COR-L47 (cell line): Measurements from ENCODE around the gene LPP.

ENCODE experiments used
- DNase-seq: peaks from one replicate; lab custom pipeline; 2025; lab: John Stamatoyannopoulos, UW

LPP gene

DNA sequence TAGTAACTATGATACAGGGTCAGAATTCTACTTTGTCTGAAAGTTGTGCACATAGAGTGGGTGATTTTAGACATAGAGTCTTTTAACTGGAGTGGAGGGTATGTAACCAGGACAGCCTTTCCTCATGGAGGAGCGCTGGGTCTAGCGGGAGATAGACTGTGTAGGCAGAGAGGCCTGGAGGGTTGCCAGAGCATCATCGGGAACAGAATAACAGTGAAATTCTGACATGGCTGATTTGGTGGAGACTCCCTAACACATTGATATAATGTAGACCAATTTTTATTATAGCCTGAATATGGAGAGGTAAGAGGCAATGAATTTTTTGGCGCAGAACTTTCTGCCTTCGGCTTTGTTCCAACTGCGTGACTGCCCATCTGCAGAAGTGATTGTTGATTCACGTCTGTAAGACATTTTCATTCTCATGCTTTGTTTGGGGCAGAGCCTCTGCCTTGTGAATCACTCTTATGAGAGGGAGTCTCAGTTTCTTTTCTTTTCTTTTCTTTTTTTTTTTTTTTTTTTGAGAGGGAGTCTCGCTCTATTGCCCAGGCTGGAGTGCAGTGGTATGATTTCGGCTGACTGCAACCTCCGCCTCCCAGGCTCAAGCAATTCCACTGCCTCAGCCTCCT, 16.0 kb downstream of the LPP start:
- DNase-seq: no peak

DNA sequence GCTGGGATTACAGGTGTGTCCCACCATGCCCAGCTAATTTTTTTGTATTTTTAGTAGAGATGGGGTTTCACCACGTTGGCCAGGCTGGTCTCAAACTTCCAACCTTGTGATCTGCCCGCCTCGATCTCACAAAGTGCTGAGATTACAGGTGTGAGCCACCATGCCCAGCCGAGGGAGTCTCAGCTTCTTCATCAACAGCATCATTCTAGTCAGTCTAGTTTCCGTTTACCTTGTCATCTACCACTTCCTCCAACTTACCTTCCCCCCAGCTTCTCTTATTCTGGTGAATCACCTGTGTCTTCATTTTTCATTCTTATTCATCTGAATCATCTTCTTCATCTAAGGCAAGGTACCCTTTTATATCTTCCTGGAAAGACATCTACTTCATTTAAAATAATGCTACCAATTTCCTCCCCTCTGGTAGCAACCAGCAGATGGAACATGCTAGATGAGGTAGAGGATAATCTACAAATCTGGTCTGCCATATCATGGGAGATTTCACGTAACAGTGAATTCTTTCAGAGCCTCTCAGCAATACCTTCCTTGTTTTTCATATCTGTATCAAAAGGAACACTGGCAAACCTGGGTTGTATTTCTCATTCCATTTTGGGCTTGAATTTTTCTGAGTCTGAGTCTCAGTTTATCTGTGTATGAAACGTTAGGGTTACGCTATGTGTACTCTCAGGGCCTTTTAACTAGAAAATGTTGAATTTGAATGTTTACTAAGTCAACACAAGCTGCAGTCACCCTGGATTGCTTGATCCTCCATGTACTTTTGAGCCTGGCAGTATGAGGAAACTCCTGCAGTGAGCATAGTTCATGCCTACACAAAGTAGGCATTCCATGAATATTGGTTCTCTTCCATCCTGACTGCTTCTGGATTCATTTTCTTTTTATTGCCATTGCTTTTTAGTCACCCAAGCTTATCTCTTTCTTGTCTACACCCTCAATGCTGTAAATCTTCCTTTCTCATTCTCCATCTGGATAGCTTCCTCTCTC, 16.8 kb downstream of the LPP start:
- DNase-seq: no peak

DNA sequence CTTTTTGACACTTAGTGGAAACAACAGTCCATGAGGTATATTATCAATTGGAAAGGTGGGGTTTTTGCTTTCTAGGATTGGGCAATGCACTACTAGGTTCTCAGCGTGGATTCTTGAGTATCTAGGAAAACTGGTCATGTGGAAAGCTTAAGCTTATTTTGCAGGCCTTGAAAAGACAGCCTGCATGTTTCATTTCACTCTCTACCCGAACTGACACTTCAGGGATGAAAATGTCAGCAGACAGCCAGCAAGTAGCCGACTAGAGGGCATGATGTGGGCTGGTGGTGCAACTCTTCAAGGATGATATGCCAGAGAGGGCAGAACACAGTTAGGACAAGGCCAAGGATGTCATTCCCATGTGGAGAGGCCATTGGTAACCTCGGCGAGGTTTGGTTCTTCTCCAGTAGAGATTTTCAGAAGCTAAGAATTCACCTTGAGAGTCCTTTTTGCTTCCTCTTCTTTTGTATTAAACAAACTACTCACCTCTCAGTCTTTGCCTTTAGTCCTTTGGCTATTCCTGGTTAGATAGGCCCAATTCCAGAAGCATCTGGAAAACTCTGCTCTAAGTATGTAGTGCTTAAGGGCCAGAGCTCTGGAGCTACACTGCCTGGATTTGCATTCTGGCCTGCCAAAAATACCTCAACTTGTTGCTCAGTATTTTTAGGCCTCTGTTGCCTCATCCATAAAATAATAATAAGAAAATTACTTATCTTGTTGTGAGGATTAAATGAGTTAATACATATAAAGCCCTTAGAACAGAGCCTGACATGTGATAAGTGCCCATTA, 17.9 kb downstream of the LPP start:
- DNase-seq: no peak

DNA sequence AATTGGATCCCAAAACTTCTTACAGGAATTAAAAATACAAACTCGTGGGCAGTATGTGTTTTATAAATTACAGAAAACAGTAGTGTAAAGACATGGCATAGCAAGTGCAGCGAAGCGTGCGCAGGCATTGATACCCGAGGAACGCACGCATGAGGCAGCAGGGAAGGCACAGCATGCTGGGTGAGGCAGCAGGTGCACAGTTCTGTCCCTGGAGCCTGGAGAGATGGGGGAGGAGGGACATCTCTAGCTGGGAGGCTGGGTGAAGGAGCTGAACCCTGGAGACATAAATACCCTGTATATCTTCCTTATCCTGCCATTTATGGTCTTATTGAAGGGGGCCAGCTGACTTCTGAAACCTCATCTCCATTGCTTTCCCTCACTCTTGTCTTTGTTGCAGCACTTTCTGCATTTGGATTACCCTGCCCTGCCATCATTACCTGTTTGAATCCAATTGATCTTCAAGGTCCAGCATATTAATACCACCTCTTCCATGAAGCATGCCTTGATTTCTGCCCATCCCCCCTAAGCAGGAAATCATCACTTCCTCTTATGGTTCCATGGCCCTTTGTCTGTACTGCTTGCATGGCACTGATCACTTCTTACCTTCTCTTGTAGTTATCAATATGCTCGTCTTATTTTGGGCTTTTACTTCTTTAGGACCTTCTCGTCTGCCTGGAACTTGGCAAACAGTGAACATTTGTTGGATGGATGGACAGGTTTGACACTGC, 20.5 kb downstream of the LPP start:
- DNase-seq: no peak

DNA sequence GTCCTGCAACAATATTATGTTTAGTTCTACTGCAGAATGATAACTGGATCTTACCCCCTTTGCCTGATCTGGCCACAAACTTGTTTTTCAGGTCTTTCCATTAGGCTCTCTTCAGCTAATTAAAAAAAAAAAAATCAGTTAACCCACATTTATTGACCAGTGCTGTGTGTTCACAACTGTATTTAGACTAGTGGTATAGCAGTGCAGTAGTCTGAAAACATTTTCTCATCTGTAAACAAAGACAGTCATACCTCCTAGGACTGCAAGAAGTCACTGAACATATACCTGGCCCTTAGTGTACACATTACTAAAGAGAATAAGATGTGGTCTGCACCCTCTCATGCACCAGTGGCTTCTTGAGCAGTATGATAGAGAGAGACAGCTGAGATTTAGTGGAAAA, 22.5 kb downstream of the LPP start:
- DNase-seq: no peak

DNA sequence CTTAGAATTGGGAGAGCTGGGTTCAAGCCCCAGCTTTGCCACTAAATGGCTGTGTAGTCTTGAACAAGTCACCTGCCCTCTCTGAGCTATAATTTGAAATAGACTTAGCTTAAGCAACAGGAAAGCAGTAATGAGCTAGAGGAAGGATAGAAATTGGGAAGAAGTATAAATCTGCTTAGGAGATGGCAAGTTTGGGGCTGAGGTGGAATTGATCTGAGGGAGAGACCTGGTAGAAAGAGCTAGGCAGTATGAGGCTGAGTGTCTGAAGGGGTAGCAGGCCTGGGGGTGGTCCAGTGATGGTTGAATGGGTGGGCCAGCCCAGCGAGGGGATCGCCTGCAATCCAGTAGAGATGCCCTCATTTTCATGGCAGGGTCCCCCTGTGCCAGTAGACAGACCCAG, 22.9 kb downstream of the LPP start:
- no peak for DNase-seq

DNA sequence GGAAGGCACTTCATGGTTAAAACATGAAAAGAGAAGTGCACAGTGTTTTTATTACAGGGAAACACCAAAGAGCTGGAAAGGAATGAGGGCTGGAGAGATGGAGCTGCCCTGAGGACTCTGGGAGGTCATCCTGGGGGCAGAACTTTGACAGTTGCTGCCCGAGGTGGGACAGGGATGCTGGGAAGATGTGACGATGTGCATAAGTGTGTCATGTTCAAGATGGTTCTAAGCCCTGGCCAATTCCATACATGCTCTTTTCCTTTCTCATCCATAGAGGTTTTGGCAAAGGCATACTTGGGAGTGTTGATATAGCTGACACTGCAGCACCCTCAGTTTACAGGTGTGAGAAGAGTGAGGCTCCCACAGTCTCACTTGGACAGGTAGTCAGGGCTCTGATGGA, 23.8 kb downstream of the LPP start:
- no peak for DNase-seq

DNA sequence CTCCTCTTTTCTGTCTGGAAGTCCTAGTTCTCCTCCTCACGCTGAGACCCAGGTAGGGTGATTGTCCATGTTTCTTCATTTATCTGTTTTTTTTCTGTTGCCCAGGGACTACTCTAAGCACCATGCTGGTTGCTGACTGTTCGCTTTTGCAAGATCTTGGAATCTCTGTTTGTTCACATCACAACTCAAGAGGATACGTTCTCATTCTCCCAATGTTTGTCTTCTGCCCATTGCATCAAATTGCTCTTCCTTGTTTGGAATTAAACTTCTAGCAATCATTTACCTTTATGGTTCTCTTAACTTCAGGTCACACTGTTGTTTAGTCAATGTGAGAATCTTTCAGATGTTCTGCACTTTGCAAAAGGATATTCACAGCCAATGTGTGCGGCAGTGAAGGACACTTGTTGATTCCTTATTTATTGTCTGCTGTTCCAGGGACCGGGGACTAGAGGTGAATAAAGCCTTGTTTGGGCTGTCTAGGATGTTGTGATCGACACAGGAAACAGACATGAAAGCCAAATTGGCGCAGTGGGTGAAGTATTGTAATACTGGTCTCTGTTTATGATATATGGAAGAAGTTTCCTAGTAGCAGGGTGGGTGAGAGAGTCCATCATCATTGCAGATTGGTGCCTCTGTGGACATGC, 24.5 kb downstream of the LPP start:
- no peak for DNase-seq

DNA sequence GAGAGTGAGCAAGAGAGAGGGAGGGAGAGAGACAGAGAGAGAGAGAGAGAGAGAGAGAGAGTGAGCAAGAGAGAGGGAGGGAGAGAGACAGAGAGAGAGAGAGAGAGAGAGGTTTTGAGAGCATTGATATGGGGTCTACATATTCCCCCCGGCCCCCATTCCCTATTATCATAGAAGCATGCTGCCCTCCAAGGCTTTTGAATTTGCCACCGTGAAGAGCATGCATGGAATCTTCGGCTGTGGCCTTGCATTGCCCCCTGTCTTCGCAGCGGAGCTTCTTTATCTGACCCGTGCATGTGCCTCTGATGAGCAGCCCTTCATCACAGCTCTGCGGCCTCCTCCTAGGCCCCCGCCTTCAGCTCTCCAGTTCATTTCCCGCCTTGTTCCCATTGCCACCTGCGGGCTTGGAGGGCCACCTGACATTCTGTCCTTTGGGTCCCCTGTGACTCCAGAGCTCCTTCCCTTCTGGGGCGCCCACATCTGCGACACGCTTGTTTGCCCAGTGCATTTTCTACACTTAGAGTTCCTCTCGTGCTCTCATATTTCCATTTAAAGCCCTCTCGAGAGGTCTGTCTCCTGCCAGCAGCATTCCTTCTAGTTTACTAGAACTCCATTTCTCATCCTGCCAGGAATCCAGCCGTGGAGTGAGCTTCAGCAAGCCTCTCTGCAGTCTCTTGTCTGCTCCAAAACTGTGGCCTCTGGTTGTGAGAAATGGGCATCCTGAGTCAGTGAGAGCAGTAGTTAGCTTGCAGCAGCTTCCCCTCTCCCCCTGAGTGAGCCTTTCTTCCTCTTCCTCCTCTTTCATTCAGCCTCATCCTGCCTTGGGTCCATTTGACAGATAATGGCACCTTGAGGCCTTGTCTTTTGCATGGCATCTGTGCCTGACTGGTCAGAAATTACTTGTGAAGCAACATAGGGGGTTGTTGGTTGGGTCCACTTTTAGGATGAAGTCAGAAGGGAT, 25.3 kb downstream of the LPP start:
- no peak for DNase-seq

DNA sequence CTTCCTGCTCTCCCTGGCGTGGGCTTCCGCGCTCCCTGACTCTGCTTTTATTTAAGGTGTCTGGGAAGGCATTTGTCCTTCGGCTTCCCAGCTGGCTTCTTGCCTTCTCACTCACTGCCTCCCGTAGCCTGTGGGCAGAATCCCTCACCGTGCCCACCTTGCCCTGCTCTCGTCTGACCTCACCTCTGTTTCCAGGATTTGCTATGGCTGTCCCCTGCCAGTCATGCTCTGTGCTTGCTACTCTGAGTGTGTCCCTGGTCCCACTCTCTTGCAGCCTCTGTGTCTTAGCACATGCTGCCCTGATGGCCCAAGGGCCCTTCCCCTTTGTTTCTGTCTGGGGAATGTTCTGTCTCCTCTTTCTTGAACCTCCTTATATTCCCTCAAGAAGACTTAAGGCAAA, 26.2 kb downstream of the LPP start:
- no peak for DNase-seq

DNA sequence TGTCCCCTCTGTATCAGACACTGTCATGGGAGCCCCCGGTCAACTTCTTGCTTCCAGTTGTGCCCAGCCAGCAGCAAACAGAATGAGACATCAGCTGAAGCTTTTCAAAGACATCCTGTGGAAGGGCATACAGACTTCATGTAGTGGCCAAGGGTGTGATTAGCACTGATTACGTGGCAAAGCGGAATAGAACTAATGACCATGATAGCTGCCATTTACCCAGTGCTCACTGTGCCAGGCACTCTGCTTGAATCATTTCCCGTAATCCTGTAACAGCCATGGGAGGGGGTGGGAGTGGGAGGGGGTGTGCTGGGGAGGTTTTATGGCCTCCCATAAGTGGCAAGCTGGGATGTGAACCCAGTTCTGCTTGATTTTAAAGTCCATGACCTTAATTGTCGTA, 29.5 kb downstream of the LPP start:
- no peak for DNase-seq

DNA sequence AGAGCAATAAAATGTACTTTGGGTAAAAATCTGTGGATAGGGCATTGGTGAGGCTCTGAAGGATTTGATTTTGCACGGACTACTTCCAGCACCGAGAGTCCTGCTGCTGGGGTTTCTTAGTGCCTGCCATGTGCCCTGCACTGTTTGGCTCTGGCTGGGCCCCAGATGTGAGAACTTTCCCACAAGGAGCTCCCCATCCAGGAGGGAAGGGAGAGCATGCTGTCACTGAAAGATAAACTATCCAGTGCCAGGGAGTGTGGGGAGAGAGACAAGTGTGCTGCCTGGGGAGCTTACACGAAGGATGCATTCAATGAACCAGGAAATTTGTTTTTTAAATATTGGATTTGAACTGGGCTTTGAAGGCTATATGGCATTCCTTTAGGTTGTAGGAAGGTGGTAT, 30.2 kb downstream of the LPP start:
- DNase-seq: no peak

DNA sequence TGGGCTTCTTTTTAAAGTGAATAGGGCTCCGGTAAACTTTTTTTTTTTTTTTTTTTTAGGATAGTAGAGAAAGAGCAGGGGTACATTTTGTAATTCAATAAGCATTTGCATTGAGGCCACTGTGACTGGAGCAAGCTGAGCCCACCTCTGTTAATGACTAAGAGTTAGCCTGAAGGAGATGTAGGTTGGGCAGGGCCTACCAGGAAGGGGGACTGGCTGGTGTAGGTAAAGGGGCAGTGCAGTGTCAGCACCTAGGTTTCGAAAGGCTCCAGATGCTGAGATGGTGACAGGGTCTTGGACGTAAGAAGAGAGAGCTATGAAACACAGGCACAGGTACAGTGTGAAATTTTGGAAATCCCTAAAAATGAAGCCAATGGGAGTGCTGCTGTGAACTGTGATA, 30.7 kb downstream of the LPP start:
- no peak for DNase-seq

DNA sequence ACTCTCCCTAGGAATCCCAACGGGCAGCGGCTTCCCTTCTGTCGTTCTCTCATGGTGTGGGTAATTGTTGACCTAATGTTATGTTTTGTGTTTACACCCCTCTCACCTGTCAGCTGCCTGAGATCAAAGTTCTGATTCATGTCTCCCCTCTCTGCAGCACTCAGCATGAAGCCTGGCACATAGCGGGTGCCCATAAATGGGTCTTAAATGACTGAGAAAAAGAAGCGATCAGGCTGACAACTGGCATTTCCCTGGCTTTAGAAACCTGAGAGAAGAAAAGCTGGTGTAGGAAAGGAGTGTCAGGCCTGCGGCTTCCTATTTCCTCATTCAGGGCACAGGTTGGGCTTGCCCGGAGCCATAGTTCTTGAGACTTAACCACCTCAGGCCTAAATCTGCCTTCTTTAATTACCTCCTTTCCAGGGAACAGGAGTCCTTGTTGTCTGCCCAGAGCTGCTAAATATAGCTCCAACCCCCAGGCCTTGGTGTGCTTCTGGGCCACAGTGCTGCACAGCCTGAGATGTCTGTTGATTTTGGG, 31.8 kb downstream of the LPP start:
- DNase-seq: no peak

DNA sequence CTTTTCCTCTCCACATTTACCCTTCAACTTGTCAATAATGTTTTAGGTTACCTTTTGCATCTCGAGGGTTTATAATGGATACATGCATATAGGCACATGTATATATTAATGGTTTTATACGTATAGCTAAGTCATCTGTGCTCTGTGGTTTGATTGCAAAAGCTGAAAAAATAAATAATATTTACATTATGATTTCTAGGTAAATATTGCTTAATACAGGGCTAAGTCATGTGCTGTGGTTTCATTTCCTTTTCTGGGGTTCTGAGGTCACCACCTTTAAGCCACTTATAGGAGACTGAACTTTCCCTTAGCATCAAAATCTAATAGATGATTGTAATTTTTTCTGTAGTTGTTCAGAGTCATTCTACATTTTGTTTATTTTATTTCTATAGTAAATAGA, 33.1 kb downstream of the LPP start:
- no peak for DNase-seq

DNA sequence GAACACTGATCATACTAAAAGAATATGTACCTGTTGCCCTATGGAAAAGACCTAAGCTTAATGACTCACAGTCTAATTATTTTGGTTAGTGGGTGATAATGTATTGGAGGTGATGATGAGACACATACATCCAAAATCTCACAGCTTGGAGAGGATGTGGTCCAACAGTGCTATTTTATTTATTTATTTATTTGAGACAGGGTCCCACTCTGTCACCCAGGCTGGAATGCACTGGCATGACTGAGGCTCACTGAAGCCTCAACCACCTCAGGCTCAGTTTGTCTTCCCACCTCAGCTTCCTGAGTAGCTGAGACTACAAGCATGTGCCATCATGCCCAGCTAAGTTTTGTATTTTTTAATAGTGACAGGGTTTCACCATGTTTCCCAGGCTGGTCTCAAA, 35.0 kb downstream of the LPP start:
- DNase-seq: no peak

DNA sequence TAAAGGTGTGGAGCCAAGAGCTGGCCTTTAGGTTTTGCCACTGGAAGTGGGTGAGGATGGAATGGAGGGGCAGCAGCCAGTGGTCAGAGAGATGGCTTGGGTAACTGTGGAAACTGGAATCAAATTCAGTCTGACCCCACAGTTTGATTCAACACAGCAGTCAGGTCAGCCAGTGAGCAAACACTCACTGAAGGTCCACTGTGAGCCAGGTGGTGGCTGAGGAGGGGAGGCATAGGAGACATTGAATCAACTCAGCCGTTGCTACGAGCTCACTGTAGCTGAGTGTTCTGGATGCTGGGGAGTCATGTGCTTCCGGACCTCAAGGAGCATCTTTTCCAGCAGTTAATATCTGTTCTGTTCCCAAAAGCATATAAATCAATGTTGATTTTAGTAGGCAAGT, 37.5 kb downstream of the LPP start:
- DNase-seq: no peak

DNA sequence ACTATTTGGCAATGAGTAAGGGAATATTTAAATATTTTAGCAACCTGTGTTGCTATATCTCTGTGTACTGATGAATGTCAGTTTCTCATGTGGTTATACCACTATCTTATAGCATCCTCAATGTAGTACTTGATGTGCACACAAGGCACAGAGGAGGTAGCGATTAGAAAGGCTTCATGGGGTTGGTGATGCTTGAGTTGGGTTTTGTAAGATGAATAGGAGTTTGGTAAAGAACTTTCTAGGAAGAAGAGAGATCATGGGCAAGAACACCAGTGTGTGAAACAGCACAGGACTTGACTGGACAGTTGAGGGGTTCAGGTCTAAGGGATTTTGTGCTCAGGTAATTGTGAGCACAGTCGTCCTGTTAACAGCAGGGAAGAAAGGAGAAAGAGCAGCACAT, 38.1 kb downstream of the LPP start:
- no peak for DNase-seq

DNA sequence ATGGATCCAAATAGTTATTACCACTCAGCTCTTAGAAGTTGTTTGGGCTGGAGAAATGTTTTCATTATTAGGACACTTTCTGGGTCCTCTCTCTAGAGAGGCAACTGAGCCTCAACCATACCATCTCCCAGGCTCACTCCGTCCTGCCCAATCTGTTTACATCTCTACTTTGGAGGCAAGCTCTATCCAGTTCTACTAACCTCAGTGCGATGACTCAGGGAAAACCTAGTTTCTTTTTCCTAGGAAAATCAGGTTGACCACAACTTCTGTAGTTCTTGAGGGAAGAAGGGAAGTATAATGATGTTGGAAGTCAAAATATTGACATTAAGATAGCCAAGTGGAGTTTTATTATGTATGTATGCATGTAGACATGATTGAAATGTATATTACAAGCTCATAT, 40.4 kb downstream of the LPP start:
- DNase-seq: no peak
